GM19468 (cell line): ENCODE data around the gene CABLES1.

Source experiments
- ATAC-seq: cut with Tn5 transposase; IDR thresholded peaks from one replicate; pipeline ENCODE4 v1.9.1; 2021; ENCODE audit warnings: mild to moderate bottlenecking, moderate library complexity, moderate number of reproducible peaks; ENCODE audit not compliant: unreplicated experiment; ENCODE audit errors: extremely low read depth

Gene CABLES1

GRCh38 chr18:23188068-23188760 lies 52.9 kb downstream of the CABLES1 start:
- no peak for ATAC-seq

- no peak for ATAC-seq
These were observed 53.8 kb downstream of the CABLES1 start for GRCh38 chr18:23189099-23189498.

- ATAC-seq: no peak
These were observed 54.7 kb downstream of the CABLES1 start for GRCh38 chr18:23189768-23190661.

GRCh38 chr18:23191232-23191631 lies 55.9 kb downstream of the CABLES1 start:
- ATAC-seq: no peak

GRCh38 chr18:23193742-23194141 lies 58.5 kb downstream of the CABLES1 start:
- no peak for ATAC-seq

GRCh38 chr18:23194155-23194996 lies 59.1 kb downstream of the CABLES1 start:
- no peak for ATAC-seq

GRCh38 chr18:23194997-23195957 lies 60.0 kb downstream of the CABLES1 start:
- ATAC-seq: no peak

GRCh38 chr18:23196119-23197007 lies 61.1 kb downstream of the CABLES1 start:
- ATAC-seq: no peak

- ATAC-seq: no peak
These were observed 63.0 kb downstream of the CABLES1 start for GRCh38 chr18:23198217-23198845.

GRCh38 chr18:23200756-23201155 lies 65.5 kb downstream of the CABLES1 start:
- no peak for ATAC-seq

- no peak for ATAC-seq
These were observed 66.5 kb downstream of the CABLES1 start for GRCh38 chr18:23201741-23202140.

GRCh38 chr18:23203891-23204432 lies 68.7 kb downstream of the CABLES1 start:
- no peak for ATAC-seq

GRCh38 chr18:23204589-23205235 lies 69.4 kb downstream of the CABLES1 start:
- no peak for ATAC-seq

GRCh38 chr18:23205980-23206379 lies 70.7 kb downstream of the CABLES1 start:
- no peak for ATAC-seq

GRCh38 chr18:23207191-23207955 lies 72.1 kb downstream of the CABLES1 start:
- no peak for ATAC-seq

GRCh38 chr18:23207994-23208393 lies 72.7 kb downstream of the CABLES1 start:
- no peak for ATAC-seq

GRCh38 chr18:23208600-23208999 lies 73.3 kb downstream of the CABLES1 start:
- ATAC-seq: no peak
